Loucy (cell line): Measurements from ENCODE around the gene ITSN2.

Experiments used
- H2AFZ ChIP-seq: fragments of 200-600 bp; sonication (generic); 2 replicates; pipeline ENCODE4 v1.6.0; 2016; ENCODE audit warnings: antibody characterized with exemption, mild to moderate bottlenecking, low read length, moderate library complexity
- H3F3A ChIP-seq: fragments of 200-600 bp; 2 replicates; pipeline ENCODE4 v1.6.0; 2016; ENCODE audit warnings: antibody characterized with exemption, low read depth, mild to moderate bottlenecking
- H3K27me3 ChIP-seq: fragments of 200-600 bp; sonication (generic); 2 replicates; pipeline ENCODE4 v1.6.1; 2014; ENCODE audit warnings: low read length, mild to moderate bottlenecking; ENCODE audit not compliant: insufficient read depth, poor library complexity, severe bottlenecking
- H3K36me3 ChIP-seq: fragments of 200-600 bp; sonication (generic); 2 replicates; pipeline ENCODE4 v1.6.1; 2016; ENCODE audit warnings: low read length; ENCODE audit not compliant: insufficient read depth
- H3K4me1 ChIP-seq: fragments of 200-600 bp; sonication (generic); 2 replicates; pipeline ENCODE4 v1.5.1; 2014; ENCODE audit warnings: low read length, mild to moderate bottlenecking; ENCODE audit not compliant: insufficient read depth, poor library complexity, severe bottlenecking
- H3K4me2 ChIP-seq: fragments of 200-600 bp; sonication (generic); 2 replicates; pipeline ENCODE4 v1.6.0; 2014; ENCODE audit warnings: antibody characterized with exemption, low read length, low read depth, mild to moderate bottlenecking; ENCODE audit not compliant: poor library complexity, severe bottlenecking
- H3K4me3 ChIP-seq: fragments of 200-600 bp; sonication (generic); 2 replicates; pipeline ENCODE4 v1.5.1; 2014; ENCODE audit warnings: low read length, mild to moderate bottlenecking, mixed read lengths; ENCODE audit not compliant: poor library complexity, severe bottlenecking
- H3K79me2 ChIP-seq: fragments of 200-600 bp; sonication (generic); 2 replicates; pipeline ENCODE4 v1.6.1; 2014; ENCODE audit warnings: low read length; ENCODE audit not compliant: insufficient read depth
- H3K9ac ChIP-seq: fragments of 200-600 bp; sonication (generic); 2 replicates; pipeline ENCODE4 v1.6.0; 2014; ENCODE audit warnings: mild to moderate bottlenecking, low read depth, low read length, moderate library complexity; ENCODE audit not compliant: poor library complexity, severe bottlenecking
- H3K9me2 ChIP-seq: fragments of 200-600 bp; sonication (generic); replicated peaks from 2 replicates; pipeline ENCODE4 v1.6.1; 2016; ENCODE audit warnings: low read depth, low read length, mixed read lengths
- H3K9me3 ChIP-seq: fragments of 200-600 bp; sonication (generic); 2 replicates; pipeline ENCODE4 v1.6.1; 2014; ENCODE audit warnings: mild to moderate bottlenecking, antibody characterized with exemption, low read length, low read depth; ENCODE audit not compliant: insufficient read depth
- H4K20me1 ChIP-seq: fragments of 200-600 bp; sonication (generic); 2 replicates; pipeline ENCODE4 v1.6.0; 2014; ENCODE audit warnings: antibody characterized with exemption, low read length, mild to moderate bottlenecking; ENCODE audit not compliant: insufficient read depth, poor library complexity, severe bottlenecking
- CTCF ChIP-seq: fragments of 200-600 bp; sonication (generic); conservative IDR thresholded peaks from 2 replicates; pipeline ENCODE4 v1.5.1; 2014; ENCODE audit warnings: mild to moderate bottlenecking, antibody characterized with exemption, low read length
- EZH2phosphoT487 ChIP-seq: fragments of 200-600 bp; IDR thresholded peaks from 2 replicates; pipeline ENCODE4 v1.6.1; 2018; ENCODE audit warnings: antibody characterized with exemption, mild to moderate bottlenecking, moderate library complexity, borderline replicate concordance

The ITSN2 gene

DNA sequence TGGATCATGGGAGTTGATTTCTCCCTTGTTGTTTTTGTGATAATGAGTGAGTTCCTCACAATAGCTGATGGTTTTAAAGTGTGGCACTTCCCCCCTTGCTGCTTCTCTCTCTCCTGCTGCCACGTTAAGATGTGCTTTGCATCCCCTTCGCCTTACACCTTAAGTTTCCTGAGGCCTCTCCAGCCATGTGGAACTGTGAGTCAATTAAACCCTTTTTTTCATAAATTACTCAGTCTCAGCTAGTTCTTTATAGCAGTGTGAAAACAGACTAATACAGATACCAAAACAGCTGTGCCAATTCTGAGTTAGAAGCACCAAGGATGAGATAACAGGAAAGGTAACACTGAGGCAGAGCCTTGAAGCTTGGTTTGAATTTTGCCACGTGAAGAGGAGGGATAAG lies 44.7 kb downstream of the ITSN2 start:
- Histone ChIP-seq H3K9ac (no peak overlapping the region), H3K4me2 (no peak overlapping the region), H3K27me3 (no peaks in the 10 kb centered on the region), H3K36me3 (peaks cover 38% of the 10 kb centered on the region), H4K20me1 (no peaks in the 10 kb centered on the region), H3K79me2 (peaks cover 16% of the 10 kb centered on the region; the same call in 1 of the 2 replicates), H2AFZ (no peak overlapping the region), H3K4me1 (no peaks in the 10 kb centered on the region), H3K9me2 (no peaks in the 10 kb centered on the region), H3K9me3 (no peaks in the 10 kb centered on the region; the same call in 1 of the 2 replicates), H3K4me3 (no peak overlapping the region), H3F3A (no peaks in the 10 kb centered on the region)
- TF ChIP-seq CTCF (no peak), EZH2phosphoT487 (no peak)

DNA sequence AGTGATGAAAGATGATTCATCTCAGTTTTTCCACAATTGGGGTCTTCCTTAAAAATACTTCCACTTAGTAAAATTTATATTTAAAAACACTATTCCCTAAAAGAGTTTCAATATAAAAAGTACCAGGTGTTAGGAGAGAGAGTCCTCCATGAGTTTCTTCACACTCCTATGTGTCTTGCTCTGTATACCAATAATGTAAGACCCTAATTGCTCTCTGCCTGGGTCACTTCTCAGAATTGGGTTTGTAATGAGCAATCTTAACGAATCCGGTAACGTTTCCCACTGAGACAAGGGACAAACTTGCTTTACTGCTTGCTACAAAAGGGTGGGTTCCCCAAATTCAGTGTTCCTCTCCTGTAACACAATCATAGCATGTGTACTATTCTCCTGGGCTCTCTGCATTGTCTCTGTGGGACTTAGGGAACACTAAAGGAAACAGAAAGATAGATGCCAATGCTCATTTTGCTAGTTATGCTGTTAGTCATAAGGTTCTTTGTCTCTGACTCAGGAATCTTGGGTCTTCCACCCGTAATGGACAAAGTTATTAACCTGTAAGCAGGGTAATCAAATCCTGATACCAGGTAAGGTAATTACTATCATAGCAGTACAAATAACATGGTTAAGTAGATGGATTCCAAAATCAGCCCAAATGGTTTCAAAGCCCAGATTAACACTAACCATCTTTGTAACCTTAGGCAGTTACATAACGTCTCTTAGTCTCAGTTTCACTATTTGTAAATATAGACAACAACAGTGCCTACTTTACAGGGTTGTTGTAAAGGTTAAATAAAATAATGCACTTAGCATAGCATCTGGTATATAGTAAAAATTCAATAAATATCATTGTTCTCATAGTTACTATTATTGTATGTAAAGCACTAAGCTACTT lies 46.3 kb downstream of the ITSN2 start:
- H4K20me1 ChIP-seq: no peaks in the 10 kb centered on the region
- H3K4me1 ChIP-seq: no peaks in the 10 kb centered on the region
- H3K9me2 ChIP-seq: no peaks in the 10 kb centered on the region
- no peak for TF ChIP-seq CTCF
- TF ChIP-seq EZH2phosphoT487: no peak
- H3K36me3 ChIP-seq: peaks cover 42% of the 10 kb centered on the region
- no peaks in the 10 kb centered on the region for H3F3A ChIP-seq
- no peak overlapping the region for H2AFZ ChIP-seq
- no peak overlapping the region for H3K9ac ChIP-seq
- no peaks in the 10 kb centered on the region for H3K27me3 ChIP-seq
- H3K9me3 ChIP-seq: no peaks in the 10 kb centered on the region; the same call in 1 of the 2 replicates
- H3K79me2 ChIP-seq: peaks cover 15% of the 10 kb centered on the region; the same call in 1 of the 2 replicates
- no peak overlapping the region for H3K4me2 ChIP-seq
- H3K4me3 ChIP-seq: no peak overlapping the region

- H2AFZ ChIP-seq: no peak overlapping the region
- no peaks in the 10 kb centered on the region for H3K9me2 ChIP-seq
- no peaks in the 10 kb centered on the region for H3K27me3 ChIP-seq
- no peaks in the 10 kb centered on the region for H3K4me1 ChIP-seq
- TF ChIP-seq EZH2phosphoT487 (no peak), CTCF (no peak)
- peaks cover 81% of the 10 kb centered on the region for H3K36me3 ChIP-seq
- H3K4me3 ChIP-seq: no peak overlapping the region
- H3K79me2 ChIP-seq: no peaks in the 10 kb centered on the region
- H3F3A ChIP-seq: no peaks in the 10 kb centered on the region
- no peaks in the 10 kb centered on the region for H4K20me1 ChIP-seq
- H3K9ac ChIP-seq: no peak overlapping the region
- no peak overlapping the region for H3K4me2 ChIP-seq
- H3K9me3 ChIP-seq: no peaks in the 10 kb centered on the region
Observed at GRCh38 chr2:24307961-24308360, 52.4 kb downstream of the ITSN2 start.
